Cerebellar nuclear complex (tissue), 1 donor: ENCODE results near the gene PSMB4.
A peak's percentile ranks its signal among the peaks of the same experiment; 100 is the strongest.

ENCODE experiments used
- DNase-seq, 2 experiments: peaks; one replicate each; lab custom pipeline; 2025; lab: John Stamatoyannopoulos, UW

PSMB4 gene

DNA sequence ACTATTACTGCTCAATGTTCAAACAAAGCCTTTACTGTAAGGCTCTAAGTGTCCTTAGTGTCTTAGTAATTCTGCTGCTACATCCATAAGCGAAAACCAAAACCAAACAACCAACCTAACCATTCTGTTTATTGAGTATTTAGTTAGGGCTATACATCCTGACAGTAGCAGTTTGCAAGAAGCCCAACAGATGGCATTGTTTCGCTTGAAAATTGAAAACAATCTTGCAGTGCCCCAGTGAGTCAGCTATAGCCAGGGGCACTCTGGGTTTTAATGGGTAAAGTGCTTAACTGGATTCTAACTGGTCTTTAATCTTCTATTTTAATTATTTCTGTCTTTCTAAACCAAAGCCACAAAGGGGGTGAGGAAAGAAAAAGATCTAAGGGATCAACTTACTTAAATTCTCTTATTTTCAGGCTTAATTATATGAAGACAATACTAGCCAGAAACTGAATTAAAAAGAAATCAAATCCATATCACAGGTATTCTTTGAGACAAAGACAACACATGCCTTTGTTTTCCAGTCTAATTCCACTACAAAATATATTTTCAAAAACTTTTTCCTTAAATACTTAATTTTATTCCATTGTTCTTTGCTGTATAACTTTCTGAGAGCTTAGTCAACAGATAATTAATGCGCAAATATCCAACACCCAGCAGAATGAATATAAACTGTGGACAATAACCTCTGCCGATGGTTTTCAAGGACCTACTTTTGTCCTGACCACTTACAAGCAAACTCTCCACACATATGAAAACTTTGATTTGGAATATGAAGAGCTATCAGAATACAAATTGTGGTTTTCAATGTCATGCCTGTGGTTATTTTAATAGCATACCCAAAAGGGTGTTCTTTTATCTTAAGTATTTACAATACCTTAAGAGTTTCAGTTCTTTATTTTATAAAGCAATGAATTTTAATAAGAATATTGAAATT lies 44.7 kb downstream of the PSMB4 start:
- DNase-seq: peak in 1 of 2 experiments; percentile 43

DNA sequence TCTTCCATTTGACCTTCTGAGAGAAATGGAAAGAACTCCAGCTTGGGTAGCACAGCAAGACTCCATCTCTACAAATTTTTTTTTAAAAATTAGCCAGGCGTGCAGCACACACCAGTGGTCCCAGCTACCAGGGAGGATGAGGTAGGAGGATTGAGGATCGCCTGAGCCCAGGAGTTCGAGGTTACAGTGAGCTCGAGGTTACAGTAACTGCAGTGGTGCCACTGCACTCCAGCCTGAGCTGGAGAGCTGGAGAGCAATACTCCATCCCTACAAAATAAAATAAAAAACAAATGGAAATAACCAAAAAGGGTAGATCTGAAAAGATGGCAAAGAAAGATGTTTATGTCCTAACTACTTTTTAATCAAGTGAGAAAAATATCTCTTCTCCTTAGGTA lies 45.4 kb downstream of the PSMB4 start:
- DNase-seq: no peak

- no peak for DNase-seq
Observed at GRCh38 chr1:151447696-151448095, 48.3 kb downstream of the PSMB4 start.
